Kidney (tissue), 14 donors: ENCODE measurements around the gene CLDN14. TPM values are rescaled to one million over a fixed set of nuclear protein-coding genes. Genes with fewer than 3 reads are reported as not detected.

Source experiments
- DNase-seq, 5 donors: peaks; one replicate each; pipeline ENCODE4 v3.0.0-alpha.2; 2013 to 2020
- FAIRE-seq: peaks from 2 replicates; lab custom pipeline; 2012; peaks lifted over from hg19 to GRCh38; lab: Jason Lieb, UNC
- H3K27ac ChIP-seq, 2 donors: one replicate each; pipeline ENCODE4 v1.7.0; 2013; ENCODE audit warnings: low read depth in 2 of 2, low read length in 2 of 2, inconsistent platforms in 1 of 2
- H3K27me3 ChIP-seq: one replicate; pipeline ENCODE4 v1.7.1; 2013; ENCODE audit warnings: low read length, inconsistent platforms; ENCODE audit not compliant: control insufficient read depth, insufficient read depth
- H3K36me3 ChIP-seq, 3 donors: one replicate each; pipeline versions ENCODE4 v1.7.0 to v1.7.1; 2013; ENCODE audit warnings: low read length in 3 of 3, control low read depth in 1 of 3, inconsistent platforms in 1 of 3; ENCODE audit not compliant: insufficient read depth in 3 of 3, control insufficient read depth in 2 of 3
- H3K4me1 ChIP-seq, 3 donors: one replicate each; pipeline versions ENCODE4 v1.7.0 to v1.7.1; 2013; ENCODE audit warnings: low read length in 3 of 3, inconsistent platforms in 1 of 3, low read depth in 1 of 3; ENCODE audit not compliant: control insufficient read depth in 2 of 3, insufficient read depth in 2 of 3
- H3K4me3 ChIP-seq, 3 donors: one replicate each; pipeline versions ENCODE4 v1.7.0 to v1.8.1; 2013; ENCODE audit warnings: low read length in 3 of 3, control low read depth in 1 of 3, inconsistent platforms in 1 of 3
- H3K9ac ChIP-seq, 3 donors: one replicate each; pipeline versions ENCODE4 v1.7.0 to v1.7.1; 2013; ENCODE audit warnings: low read length in 3 of 3, control low read depth in 1 of 3, inconsistent platforms in 1 of 3
- H3K9me3 ChIP-seq, 3 donors: one replicate each; pipeline versions ENCODE4 v1.7.0 to v1.7.1; 2013; ENCODE audit warnings: low read length in 3 of 3, control low read depth in 1 of 3, inconsistent platforms in 1 of 3; ENCODE audit not compliant: control insufficient read depth in 2 of 3, insufficient read depth in 1 of 3
- CTCF ChIP-seq: IDR thresholded peaks from 3 replicates; pipeline ENCODE4 v1.5.1; 2012; ENCODE audit warnings: mild to moderate bottlenecking, moderate library complexity, borderline replicate concordance; ENCODE audit not compliant: insufficient read depth; ENCODE audit errors: extremely low read depth
- intact Hi-C: fragments of 100-400 bp; cut with DNase I; formaldehyde crosslinking; loops from one replicate; pipeline ENCODE4 v1.11.1; 2022
- polyA plus RNA-seq: library from polyadenylated mRNA; stranded (reverse); fragments of 350-450 nt; fragmentation: Illumina TruSeq; extraction: RNeasy Lipid Tissue Mini Kit (QIAGEN cat#74804); gene quantifications from one replicate; pipeline ENCODE4 v1.2.3, GENCODE V29; 2014; ENCODE audit warnings: low read depth, low replicate concordance; ENCODE audit not compliant: insufficient read depth
- total RNA-seq: library from RNA; stranded (reverse); fragmentation: NEBNext Ultra II Directional; extraction: Animal tissue kit (Norgen Biotek cat#: 25700); gene quantifications from one replicate; pipeline ENCODE4 v1.2.1, GENCODE V29; 2021
- donor health status: control.
- donor health status: control.
- donor health status: control.
- donor health status: control.
- donor health status: control.
- donor health status: DM: yes; HTN: yes; CAD: no.
- donor health status: Normal renal cell carcinoma (clear cell type).

The CLDN14 gene
- total and polyA plus RNA-seq, 2 donors from 2014 or later = 8.7 to 10.0 TPM

GRCh38 chr21:36456729-36457414 lies 23.1 kb downstream of the CLDN14 start:
- FAIRE-seq (no peak), DNase-seq (peak in 1 of 5 donors; percentile 46)
- no peaks in the 10 kb centered on the region for H3K9me3 ChIP-seq
- H3K9ac ChIP-seq = no peak overlapping the region
- intact Hi-C loops = no loop called here
- H3K27me3 ChIP-seq = no peaks in the 10 kb centered on the region
- TF ChIP-seq CTCF = no peak
- H3K4me1 ChIP-seq = peaks cover 6 to 11% (median 9%) of the 10 kb centered on the region in 3 donors
- no peaks in the 10 kb centered on the region for H3K36me3 ChIP-seq
- H3K4me3 ChIP-seq = no peak overlapping the region
- no peak overlapping the region for H3K27ac ChIP-seq

DNA sequence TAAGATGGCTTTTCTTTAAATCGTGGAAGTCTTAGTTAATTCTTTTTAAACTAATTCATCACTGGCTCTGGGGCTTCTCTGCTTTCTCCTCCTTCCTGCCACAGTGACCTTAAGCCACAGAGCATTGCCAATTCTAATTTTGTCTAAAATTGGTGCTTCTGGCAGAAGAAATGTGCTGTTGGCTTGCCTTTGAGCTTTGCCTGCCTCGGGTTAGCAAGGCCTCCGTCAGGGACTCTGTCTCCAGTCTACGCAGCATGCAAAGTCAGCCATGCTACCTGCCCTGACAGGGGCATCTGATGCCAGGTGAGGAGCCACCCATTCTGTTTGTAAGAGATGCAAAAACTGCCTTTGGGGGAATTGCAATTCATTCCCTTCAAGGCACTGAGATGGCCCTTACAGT lies 25.2 kb downstream of the CLDN14 start:
- H3K9ac ChIP-seq = peak overlapping the region in 1 of 3 donors; percentile 81

DNA sequence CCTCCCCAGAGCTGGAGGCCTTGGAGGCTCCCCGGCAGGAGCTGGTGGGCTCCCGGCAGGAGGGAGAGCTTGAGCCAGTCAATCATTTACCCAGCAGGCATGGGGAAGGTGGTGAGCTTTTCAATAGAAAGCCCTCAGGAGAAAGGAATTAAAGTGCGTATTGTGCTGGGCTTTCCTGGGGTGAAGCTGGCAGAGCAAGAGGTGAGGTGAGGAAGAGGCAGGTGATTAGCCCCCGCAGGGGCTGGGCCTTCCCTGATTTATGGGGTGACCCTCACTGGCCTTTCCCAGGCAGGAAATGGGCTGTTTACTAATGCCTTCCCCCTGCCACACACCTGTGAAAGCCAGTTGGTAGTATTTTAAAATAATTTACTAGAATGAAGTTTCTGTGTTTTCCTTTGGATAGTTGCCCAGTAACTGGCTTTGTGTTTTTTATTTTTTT lies 25.8 kb downstream of the CLDN14 start:
- intact Hi-C loops = no loop called here
- H3K36me3 ChIP-seq = no peaks in the 10 kb centered on the region

More for the DNA sequence above, 25.2 kb downstream of the CLDN14 start:
- intact Hi-C loops = no loop called here
- no peak for TF ChIP-seq CTCF
- Histone ChIP-seq H3K4me1 (peaks cover 4 to 9% (median 6%) of the 10 kb centered on the region in 3 donors), H3K27ac (peak overlapping the region; percentile 65 to 82), H3K36me3 (no peaks in the 10 kb centered on the region), H3K4me3 (no peak overlapping the region), H3K27me3 (no peaks in the 10 kb centered on the region), H3K9me3 (no peaks in the 10 kb centered on the region)
- FAIRE-seq = no peak
- DNase-seq = peak in 1 of 5 donors; percentile 43

More for the DNA sequence above, 25.8 kb downstream of the CLDN14 start:
- Histone ChIP-seq H3K4me3 (no peak overlapping the region), H3K4me1 (peaks cover 4 to 9% (median 6%) of the 10 kb centered on the region in 3 donors), H3K9ac (no peak overlapping the region), H3K9me3 (no peaks in the 10 kb centered on the region), H3K27ac (peak overlapping the region; percentile 84 to 92), H3K27me3 (no peaks in the 10 kb centered on the region)
- no peak for TF ChIP-seq CTCF
- peak; percentile 72 to 90 (median 83) for DNase-seq
- no peak for FAIRE-seq
